Measurements from ENCODE around the gene EXOSC7. TPM values are rescaled to one million over a fixed set of nuclear protein-coding genes. Genes with fewer than 3 reads are reported as not detected.
"Not testable (repeated sequence)": the region's sequence is repeated elsewhere in the genome, so short reads cannot be mapped to it uniquely, and the experiment has no call there.

EXOSC7 gene
- total RNA-seq, 1 experiment from 2014 or later: 66.9 TPM

DNA sequence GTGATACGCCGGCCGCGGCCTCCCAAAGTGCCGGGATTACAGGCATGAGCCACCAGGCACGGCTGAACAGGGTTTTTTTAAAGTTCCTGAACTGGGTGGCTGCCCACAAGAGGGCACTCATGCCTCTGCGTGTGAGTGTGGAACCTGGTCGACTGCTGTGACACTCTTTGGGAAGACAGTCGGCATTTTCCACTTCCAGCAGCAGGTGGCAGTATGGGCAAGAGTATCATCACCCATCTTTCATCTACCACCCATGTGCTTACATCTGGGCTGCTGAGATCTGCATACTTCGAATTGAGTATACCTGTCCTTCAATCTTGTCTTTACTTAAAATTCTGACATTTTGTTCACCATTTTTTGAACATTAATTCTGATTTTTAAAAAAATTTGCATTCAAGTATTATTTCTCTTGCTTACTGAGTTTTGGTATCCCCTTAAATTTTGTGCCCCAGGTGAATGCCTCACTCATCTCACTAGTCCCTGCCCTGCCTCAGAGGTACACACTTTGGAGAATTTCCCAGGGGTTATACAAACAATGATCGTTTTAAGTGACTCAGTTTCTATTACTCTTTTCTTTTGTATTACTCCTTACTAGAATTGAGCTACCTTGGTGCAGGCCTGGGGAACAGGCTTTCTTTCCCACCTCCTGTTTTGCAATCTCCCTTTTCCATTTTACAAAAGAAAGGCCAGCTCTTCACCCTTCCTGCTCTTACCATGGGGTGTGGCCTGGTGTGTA lies 61.8 kb downstream of the EXOSC7 start:
- in situ Hi-C loops (cut with HindIII; ENCODE audit: low sequenced_read_pairs): no loop called here
- peak; percentile 94 for DNase-seq (ENCODE audit: low spot score)

DNA sequence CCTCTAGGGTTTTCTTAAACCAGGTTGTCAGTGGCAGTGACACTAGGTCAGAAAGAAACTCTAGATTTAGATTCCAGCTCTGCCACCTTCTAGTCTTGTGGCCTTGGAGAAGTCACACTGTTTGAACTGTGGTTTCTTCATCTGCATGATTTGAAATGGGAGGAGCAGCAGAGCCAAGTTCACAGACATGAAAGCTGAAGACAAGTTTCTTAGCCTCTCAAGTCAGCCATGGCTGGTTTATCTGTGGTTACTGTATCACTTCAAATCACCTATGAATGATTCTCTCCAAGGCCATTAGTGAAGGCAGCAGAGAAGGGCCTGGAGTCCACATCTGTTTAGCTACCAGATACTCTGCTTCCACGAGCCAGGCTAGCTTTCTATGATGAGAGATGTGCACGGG lies 65.6 kb downstream of the EXOSC7 start:
- in situ Hi-C loops (cut with HindIII; ENCODE audit: low sequenced_read_pairs): no loop called here
- DNase-seq (ENCODE audit: low spot score): no peak

DNA sequence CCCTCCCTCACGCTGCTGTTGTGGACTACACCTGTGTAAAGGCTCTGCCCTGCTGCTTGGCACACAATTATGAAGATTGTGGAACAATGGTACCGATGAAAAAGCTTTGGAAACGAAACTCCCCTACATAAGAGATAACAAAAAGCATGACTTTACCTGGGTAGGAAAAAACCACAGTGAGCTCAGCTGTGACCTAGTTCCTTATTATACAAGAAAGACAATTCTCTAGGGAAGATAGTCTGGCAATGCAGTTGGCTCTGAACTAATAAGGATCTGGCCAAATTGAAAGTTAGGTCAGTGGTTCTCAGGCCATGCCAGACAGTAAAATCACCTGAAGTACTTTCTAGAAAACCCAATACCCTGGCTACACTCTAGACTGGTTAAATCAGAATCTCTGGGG lies 66.1 kb downstream of the EXOSC7 start:
- in situ Hi-C loops (cut with HindIII; ENCODE audit: low sequenced_read_pairs): no loop called here
- DNase-seq (ENCODE audit: low spot score): no peak

DNA sequence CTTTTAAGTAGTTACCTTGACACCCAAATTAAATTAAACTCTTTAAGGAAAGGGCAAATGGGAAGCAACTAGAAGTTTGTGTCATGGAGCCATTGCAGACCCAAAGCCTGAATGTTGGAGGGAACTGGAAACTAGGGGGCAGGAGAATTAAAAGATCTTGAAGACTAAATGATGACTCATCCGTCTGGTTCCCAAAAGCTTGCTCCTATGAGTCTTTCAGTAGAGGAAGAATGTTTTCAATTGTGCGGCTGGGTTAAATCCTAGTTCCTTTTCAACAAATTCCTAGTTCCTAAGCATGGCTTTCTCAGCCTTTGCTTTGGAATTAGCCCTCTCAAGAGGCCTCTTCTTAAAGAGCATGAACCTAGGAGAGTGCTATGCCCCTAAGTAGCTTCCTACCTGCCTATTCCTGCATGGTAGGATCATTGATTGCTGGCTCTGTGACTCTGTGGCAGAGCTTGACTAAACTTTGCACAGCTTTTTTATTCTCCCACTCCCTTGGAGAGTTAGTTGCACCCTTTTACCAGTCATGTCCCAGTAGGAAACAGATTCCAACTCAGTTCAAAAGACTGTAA lies 67.8 kb downstream of the EXOSC7 start:
- in situ Hi-C loops (cut with HindIII; ENCODE audit: low sequenced_read_pairs): no loop called here
- no peak for DNase-seq (ENCODE audit: low spot score)

DNA sequence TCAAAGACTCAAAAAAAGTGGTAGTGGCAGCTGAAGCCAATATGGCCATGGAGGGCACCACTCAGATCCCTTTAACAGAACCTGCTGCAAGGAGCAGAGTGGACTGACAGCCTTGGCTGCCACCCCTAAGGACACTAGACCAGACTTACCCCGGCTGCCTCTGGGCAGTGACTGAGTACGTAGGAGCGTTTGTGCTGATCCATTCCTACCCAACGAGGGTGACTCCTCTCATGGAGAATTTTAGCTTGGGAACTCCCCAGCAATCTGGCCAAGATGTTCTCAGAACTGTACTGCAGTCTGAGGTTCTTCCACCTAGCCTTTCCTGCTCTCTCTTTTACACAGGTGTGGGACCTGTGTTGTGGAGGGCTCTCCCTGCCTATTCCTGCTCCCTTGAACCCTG lies 72.2 kb downstream of the EXOSC7 start:
- no peak for DNase-seq (ENCODE audit: low spot score)
- in situ Hi-C loops (cut with HindIII; ENCODE audit: low sequenced_read_pairs): no loop called here

DNA sequence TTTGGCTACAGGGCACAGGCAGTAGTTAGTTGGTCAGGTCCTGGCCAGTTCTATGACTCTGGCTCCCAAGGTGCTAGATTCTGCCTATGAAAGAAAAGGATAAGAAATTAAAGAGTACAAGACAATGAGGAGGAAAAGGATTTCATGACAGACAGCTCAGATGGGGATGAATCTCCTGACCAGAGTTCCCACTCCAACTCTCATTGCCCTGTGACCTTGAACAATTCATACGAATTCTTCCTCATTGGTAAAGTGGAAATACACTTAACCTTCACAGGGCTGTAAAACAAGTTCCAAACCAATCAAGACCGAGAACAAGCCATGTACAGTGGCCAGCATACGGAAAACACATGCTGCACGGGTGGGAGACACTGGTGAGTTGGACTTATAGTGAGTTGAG lies 73.8 kb downstream of the EXOSC7 start:
- in situ Hi-C loops (cut with HindIII; ENCODE audit: low sequenced_read_pairs): no loop called here
- no peak for DNase-seq (ENCODE audit: low spot score)

DNA sequence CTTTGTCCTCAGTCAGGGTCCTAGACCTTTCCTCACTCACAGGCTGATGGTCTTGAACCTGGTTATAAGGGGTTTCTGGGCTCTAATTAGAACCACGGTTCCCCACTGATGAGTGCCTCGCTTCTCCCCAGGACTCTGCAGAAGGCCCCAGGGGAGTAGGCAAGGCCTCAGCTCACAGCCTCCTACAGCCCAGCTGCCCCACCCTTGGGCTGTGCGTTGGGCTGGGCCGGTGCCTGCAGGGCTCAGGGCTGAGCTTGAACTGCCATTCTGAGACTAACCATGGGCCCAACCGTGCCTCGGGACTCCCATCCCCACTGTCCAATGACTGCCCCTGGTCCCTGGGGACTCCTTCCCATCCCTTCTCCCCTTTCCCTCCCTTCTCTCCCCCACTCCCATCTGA lies 75.6 kb downstream of the EXOSC7 start:
- no peak for DNase-seq (ENCODE audit: low spot score)
- in situ Hi-C loops (cut with HindIII; ENCODE audit: low sequenced_read_pairs): no loop called here

DNA sequence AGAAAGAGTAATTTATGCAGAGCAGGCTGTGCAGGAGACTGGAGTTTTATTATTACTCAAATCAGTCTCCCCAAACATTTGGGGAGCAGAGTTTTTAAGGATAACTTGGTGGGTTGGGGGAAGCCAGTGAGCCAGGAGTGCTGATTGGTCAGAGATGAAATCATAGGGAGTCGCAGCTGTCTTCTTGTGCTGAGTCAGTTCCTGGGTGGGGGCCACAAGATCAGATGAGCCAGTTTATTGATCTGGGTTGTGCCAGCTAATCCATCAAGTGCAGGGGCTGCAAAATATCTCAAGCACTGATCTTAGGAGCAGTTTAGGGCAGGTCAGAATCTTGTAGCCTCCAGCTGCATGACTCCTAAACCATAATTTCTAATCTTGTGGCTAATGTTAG lies 77.8 kb downstream of the EXOSC7 start:
- DNase-seq (ENCODE audit: low spot score); in situ Hi-C loops (cut with HindIII; ENCODE audit: low sequenced_read_pairs): not testable (repeated sequence)

DNA sequence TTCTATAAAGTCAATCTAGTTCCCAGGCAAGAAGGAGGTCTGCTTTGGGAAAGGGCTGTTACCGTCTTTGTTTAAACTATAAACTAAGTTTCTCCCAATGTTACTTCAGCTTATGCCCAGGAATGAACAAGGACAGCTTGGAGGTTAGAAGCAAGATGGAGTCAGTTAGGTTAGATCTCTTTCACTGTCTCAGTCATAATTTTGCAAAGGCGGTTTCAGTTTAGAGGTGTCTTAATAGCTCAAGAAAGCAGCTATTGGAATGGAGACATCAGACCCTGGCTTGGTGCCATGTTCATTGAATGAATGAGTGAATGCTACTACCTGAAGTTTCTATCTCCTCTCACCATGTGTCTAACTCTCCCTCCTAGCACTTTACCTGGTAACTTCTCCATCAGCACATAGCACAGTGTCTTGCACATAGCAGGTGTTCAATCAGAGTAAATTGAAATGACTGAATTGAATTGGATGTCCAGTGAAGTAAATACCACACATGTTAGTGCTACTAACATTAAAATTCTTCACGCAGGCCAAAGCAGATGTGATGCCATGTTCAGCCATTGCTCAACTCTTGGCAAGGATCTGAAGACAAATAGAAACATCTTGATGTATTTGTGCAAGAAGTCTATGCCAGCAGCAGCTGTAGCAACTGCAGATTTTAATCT lies 78.3 kb downstream of the EXOSC7 start:
- no peak for DNase-seq (ENCODE audit: low spot score)
- in situ Hi-C loops (cut with HindIII; ENCODE audit: low sequenced_read_pairs): no loop called here

DNA sequence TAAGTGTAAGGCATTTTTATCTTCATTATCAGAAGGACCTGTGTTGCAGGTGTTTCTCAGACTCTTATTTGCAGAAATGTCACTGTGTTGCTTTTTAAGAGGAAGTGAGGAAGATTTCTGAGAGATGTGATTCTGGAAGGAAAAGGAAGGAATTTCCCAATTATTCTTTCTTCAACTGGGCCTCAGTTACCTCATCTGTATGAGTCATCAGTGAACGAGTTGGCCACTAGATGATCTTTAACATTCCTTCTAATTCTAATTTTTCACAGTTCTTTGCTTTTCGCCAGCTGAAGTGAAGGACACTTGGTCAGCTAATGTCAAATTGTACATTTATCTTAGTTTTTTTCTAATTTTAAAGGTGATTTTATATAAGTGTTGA lies 79.0 kb downstream of the EXOSC7 start:
- DNase-seq (ENCODE audit: low spot score): no peak
- in situ Hi-C loops (cut with HindIII; ENCODE audit: low sequenced_read_pairs): no loop called here

DNA sequence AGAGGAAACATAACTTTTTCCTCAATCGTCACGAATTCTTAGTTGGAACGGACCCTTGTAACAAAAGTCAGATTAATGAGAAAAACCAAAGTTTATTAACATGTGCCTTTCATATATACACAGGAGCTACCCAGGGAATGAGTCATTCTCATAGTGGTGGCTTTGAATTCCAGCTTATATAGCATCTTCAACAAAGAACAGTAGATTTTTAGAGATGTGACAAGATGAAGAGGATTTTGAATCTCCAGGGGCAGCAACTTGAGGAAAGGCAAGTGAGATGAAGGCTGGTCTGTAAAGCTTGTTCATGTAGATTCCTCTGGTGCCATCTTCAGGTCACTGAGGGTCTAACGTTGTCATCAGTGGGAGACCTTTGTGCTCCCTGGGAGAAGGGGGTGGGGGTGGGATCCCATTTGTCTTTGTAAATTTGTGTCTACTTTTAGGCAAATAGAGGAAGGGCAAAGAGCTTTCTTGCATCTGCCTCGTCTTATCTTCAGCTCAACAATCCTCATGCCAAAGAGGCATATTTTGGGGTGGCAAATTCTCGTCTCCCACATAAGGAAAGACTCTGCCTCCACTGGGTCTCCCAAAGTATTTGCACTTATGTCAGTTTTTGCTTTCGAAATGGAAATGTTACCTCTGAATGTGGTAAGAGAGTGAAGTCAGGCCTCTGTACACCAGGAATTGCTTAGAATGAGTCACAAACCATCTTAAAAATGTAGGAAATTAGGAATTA lies 79.5 kb downstream of the EXOSC7 start:
- in situ Hi-C loops (cut with HindIII; ENCODE audit: low sequenced_read_pairs): no loop called here
- DNase-seq (ENCODE audit: low spot score): no peak

DNA sequence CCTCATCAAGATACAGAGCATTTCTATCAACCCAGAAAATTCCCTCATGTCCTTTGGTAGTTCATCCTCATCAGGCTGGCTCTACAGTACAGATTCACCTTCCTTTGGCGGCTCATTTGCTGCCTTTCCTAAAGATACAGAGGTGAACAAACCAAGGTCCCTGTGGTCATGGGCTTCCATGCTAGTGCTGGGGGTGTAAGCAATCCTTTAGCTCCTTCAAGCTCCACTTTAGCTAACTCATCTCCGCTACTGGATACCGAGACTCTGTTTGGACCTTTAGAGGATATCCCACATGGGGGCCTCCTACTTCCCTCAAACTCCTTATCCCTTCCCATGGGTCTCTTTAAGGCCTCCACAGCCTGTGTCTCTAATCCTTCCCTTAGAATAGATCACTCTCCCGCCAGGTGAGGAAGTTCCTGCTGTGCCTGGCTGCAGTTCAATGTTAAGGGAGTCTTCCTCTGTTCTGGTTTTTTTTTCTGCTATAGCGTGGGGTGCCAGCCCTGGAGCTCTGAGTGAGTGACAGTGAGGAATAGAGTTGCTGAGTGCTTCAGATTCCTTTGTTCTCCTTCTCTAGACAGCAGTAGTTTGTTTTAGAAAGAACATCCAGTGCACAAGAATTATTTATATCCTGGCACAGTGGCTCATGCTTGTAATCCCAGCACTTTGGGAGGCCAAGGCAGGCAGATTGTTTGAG lies 80.7 kb downstream of the EXOSC7 start:
- in situ Hi-C loops (cut with HindIII; ENCODE audit: low sequenced_read_pairs): no loop called here
- no peak for DNase-seq (ENCODE audit: low spot score)

DNA sequence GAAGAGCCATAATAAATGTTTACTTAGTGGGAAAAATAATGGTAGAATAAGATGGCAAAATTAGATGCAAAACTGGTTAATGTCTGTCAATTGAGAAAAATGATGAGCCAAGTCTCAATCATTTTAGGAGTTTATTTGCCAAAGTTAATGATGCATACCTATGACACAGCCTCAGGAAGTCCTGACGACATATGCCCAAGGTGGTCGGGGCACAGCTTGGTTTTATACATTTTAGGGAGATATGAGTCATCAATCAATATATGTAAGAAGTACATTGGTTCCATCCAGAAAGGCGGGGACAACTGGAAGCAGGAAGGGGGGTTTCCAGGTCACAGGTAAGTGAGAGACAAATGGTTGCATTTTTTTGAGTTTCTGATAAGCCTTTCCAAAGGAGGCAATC lies 81.5 kb downstream of the EXOSC7 start:
- no peak for DNase-seq (ENCODE audit: low spot score)
- in situ Hi-C loops (cut with HindIII; ENCODE audit: low sequenced_read_pairs): no loop called here

DNA sequence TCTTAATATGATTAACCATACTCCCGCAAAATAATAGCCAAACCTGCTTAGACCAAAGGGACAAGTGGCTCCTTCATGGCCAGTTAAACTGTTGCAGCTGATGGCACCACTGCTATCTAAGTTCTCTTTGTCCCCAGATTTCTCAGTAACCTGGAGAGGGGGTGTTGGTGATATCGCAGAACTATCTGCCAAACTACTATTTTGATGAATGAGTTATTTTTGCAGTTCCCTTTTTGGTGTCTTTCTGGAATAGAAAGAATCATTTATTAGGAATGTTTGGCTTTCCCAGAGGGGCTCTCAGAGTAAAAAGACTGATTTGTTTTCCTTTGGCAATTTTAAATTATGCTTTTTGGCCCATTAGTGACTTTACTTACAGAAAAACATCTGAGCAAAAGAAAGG lies 83.1 kb downstream of the EXOSC7 start:
- DNase-seq (ENCODE audit: low spot score): no peak
- in situ Hi-C loops (cut with HindIII; ENCODE audit: low sequenced_read_pairs): no loop called here

DNA sequence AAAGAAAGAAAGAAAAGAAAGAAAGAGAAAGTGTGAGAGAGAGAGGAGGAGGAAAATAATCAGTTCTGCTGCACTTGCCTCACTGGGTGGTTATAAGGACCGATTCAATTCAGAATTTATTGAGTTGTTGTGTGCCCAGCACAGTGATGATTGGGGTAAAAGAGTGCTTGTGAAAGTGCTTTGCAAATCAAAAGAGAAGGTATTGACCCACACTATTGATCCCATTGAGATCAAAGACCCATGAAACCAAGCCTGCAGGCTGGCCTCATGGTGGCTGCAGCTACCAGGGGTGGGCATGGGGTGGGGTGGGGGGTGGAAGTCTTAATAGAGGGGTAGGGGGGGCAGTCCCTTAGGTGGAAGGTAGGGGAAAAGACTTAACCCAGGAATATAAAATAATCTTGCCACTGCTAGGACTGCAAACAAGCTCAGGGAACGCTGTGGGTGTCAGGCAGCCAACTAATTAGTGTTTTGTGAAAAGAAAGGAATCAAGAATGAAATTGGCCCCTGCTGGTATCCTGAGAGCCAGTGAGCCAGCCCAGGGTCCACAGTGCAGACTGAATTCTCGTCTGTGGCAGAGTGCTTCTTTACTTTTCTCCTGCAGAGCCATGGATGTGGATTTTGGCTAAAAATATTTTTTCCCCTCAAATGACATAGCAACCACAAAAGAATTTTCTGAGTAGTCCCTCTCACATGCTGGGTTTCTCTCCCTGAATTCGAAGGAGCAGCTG lies 84.3 kb downstream of the EXOSC7 start:
- in situ Hi-C loops (cut with HindIII; ENCODE audit: low sequenced_read_pairs): no loop called here
- no peak for DNase-seq (ENCODE audit: low spot score)

All from G401 (cell line).